SIG-M5 (cell line): ENCODE results near the gene SLIT1.

Source experiments
- DNase-seq: peaks from one replicate; lab custom pipeline; 2025; lab: John Stamatoyannopoulos, UW

SLIT1 gene

DNA sequence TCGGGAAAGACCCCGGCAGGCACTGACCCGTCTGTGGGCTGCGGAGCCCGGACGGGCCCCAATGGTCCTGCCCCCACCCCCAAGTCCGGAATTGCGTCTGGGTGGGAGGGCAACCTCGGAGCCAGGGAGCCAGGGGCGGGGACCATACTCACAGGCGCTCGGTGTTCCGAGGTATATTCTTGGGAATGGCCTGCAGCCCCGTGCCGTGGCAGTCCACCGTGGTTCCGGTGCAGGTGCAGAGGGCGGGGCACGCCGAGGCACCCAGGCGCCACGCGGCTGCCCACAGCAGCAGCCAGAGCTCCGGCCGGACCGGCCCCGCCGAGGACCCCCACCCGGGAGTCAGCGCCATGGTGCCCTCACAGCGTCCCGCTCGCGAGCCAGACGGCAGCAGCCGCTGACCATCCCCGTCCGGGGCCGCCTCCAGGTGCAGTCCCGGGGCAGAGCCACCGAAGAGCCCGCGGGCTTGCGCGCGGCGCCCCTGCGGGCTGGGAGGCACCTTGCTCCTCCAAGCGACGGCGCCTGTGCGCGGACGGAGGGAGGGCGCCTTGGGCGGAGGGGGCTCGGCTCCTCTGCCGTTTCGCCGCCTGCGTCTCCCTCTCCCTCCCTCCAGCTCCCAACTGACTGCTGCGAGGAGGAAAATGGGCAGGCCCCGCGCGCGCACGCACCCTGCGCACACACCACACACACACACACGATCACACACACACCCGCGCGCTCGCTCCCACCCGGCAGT, at the start of gene SLIT1:
Gene SLIT1 (minus strand): TSS at position 634 of the 733 bp plus-strand sequence. CDS start 285 bp downstream, at position 349.
- no peak for DNase-seq

DNA sequence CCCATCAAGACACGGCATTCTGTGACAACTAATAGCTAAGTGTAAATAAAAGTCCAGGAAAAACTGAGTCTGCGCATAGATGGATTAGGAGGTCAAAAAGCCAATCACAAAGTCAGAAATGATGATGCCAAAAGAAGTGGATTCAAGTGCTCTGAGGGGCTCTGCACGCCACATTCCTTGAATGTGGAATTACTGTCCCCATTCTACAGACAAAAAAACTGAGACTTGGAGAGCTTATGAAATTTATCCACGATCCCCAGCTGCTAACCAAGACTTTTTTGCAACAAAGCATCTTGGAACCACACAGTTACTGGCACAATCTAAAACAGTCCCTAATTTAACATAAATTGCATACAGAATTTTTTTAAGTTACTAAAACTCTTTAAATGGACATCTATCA, 49.6 kb upstream of the SLIT1 start:
- no peak for DNase-seq

DNA sequence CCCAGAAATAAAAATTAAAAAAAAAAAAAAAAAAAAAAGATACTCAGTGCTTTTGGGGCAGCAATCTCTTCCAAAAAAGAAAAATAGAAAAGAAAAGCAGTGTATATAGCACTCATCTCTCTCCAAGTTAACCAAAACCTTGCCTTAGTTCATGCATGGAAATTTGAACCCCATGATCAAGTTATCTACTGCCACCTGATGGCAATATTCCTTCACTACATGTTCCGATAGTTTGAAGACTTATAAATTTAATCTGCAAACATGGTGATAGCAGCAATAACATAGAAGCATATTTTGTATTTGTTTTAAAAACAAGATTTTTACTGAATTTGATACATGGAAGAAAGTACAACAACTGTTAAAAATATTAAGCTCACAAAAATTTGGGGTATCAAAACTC, 48.6 kb upstream of the SLIT1 start:
- no peak for DNase-seq

DNA sequence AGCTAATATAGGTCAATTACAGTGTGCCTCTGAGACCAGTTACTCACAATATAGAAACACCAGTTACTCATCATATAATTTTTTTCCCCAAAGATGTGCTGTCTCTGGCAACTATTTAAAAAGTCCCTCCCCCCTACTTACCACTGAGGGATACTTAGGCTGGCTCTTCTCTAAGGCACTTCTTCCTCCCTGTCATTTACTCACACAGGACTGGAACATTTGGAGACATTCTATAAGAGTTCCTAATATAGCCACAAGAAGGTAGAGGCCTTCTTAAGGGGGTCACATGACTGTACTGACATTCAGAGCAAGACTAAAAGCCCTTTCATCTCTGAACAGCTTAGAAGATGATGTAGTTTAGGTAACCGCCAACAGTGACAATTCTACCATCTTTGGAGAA, 44.4 kb upstream of the SLIT1 start:
- no peak for DNase-seq

DNA sequence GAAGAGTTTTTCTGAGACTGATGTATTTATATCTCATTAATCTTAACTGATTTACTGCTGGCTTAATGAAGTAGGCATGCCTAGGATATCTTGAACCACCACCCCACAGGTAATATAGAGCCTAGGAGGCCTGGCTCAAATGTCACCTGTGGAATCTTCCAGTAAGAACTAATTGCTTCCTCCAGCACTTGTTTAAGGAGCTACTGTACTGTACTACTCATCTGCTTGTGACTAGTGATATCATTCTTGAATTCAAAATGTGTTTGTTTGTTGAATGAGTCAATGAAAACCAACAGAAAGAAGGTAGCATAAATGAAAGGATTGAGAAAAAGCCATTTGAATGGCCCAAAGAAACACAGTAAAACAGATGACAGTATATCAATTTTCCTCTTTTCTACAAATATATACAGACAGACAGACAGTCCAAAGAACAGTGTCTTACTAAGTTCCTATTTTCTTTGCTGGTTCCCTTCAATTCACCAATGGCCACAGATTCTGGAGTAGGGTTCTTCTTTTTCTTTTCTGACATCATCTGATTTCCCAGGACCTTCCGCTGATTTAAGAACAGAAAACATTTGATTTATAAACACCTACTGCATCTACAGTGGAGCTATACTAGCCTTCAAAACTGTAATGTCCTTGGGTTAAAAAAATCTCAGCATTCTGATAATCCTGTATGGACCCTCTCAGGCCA, 43.7 kb upstream of the SLIT1 start:
- DNase-seq: no peak

DNA sequence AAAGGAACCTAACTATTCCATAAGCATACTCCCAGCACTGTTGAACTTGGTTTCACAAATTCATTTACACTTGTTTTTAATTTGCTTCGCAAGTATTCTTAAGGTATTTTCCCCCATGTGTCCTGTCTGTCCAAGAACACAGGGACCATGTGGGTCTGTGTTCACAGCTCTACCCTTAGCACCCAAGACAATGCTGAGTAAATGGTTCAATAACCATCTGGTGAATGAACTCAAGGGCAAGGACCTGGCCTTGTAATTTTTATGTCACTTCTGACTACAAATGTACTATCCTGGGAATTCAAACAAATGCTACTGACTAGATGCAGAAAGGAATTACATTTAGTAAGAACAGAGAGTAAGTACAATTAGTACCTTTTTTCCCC, 43.0 kb upstream of the SLIT1 start:
- no peak for DNase-seq

DNA sequence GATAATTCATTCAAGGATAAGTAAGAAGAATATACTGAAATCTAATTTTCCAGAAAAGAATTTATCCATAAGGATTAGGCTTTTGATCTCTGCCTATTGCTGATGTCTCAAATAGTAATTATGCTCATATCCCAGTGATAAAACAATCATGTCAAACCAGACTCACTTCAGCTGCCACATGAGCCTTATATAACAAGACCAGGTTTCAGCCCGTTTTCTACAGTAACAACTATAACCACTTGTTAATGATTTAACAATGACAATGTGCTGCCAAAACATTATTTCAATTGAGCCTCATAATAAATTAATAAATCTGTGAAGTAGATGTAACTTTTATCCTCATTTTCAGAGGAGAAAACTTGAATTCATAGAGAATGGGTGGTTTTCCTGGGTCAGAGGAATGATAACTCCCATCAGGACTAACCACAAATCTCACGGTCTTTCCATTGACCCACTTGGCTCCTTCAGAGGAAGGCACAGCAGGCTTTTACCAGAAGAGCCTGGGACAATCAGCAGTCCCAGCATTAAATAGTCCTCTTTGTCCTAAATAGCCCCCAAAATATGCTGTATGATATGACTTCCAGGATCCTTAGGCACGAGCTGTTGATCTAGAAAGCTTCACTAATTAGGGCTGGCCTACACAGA, 42.5 kb upstream of the SLIT1 start:
- no peak for DNase-seq

DNA sequence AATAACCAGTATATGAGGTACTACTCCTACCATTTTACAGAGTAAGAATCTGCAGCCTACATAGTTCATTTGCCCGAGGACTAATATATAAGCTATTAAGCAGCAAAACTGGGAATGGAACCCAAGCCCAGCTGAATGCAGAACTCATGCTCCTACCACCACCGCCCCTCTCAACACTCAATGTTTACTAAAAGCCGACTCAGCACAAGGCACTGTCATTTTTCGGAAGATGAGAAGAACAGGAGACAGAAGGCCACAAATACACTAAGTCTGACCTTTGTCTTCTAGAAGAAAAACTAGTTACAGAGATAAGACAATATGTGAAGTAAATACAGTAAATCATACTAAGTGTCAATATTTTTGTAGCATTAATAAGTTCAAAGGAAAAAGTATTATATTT, 40.6 kb upstream of the SLIT1 start:
- DNase-seq: no peak

DNA sequence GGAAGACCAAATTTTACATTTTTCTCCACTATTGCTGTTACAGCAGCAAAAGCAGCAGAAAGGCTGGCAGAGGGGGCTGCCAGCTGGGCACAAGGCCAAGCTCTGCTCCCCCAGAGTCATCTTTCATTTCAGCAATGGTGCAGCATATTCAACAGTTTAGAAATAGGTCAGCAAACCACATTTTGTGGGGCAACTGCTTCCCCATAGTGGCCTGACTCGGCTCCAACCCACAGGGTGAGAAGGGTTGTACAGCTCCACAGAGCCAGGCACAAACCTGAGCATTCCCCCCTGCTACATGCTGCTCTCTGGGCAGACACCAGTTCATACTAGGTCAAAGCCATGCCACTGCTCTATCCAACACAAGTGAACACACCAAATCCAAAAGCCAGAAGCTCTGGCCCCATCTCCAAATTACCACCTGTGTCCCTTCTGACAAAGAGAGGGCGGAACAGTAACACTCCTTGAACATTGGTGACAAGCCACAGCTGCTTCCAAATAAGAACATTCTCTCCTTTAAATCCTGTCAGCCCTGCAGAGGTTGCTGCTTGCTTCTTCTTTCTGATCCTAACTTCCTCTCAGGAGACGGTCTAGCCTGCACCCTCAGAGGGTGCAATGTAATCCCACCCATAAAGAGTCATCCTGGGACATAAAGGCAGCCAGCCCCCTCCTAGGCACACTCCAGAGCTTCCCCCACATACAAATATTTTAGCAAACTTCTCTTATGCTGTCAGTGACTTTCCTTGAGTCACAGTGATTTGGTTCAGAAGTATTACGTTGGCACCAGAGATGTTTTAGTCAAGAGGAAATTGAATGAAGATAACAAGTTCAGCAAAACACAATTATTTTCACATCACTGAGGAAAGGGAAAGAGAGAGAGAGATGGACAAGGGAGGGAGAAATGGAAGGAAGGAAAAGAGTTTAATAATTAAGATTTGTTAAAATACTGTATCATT, 39.0 kb upstream of the SLIT1 start:
- DNase-seq: no peak

DNA sequence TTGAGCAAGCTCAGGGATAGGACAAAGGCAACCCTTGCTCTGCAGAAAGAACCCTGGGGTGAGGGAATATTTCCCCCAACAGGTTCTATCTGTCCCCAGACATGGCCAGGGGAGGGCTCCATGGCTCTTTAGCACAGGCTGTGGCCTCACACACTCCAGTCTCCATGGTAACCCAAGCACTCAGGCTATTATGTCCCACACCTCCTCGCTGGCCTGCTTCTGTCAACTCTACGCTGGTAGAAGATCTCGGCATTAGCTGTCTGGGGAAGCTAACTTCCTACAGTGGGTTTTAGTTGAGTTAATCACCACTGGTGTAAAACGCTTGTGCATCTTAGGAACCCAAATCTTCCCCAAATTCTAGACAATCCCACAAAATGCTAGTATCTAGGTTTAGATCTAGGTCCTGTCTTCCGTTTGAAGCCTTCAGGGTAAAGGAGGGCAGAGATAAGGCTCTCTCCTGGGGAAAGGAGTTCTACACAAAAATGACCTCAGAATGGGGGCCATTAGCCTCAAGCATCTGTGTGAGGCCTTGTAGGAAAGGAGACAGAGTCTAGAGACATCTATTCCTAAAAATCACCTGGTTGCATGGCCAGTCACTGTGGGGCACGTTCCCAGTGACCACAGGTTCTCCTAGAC, 36.7 kb upstream of the SLIT1 start:
- DNase-seq: no peak

DNA sequence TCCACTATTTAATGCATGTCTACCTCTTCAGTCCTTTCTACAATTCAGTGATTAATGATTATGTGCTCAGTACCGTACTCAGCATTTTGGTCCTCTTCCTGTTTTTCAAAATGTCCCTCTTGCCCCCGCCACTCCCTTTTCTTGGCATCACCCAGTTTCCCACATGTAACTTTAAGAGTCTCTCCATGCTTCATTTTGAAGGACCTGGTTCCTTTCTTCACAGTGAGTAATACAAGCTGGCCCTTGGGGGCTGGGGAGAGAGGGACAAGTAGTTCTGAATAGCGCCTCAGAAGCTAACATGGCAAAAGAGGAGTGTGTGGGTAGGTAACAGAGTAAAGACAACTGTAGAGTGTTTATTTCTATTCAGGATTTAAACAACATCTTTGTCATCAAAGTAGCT, 34.6 kb upstream of the SLIT1 start:
- DNase-seq: no peak

DNA sequence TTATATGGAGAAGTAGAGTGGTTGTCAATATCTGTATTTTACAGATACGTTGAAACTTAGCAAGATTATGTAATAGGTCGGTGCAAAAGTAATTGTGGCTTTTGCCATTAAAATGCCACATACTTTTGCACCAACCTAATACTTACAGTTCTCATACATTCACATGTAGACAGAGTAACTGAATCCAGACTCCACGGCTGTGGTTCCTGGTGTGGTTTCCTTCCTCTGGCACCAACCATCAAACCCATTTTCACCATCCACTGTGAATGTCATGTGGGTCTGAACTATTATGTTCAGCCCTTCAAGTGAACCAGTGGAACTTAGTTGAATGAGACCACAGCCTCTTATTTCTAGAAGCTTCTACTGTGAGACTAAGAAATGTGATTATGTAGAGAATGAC, 31.5 kb upstream of the SLIT1 start:
- no peak for DNase-seq

DNA sequence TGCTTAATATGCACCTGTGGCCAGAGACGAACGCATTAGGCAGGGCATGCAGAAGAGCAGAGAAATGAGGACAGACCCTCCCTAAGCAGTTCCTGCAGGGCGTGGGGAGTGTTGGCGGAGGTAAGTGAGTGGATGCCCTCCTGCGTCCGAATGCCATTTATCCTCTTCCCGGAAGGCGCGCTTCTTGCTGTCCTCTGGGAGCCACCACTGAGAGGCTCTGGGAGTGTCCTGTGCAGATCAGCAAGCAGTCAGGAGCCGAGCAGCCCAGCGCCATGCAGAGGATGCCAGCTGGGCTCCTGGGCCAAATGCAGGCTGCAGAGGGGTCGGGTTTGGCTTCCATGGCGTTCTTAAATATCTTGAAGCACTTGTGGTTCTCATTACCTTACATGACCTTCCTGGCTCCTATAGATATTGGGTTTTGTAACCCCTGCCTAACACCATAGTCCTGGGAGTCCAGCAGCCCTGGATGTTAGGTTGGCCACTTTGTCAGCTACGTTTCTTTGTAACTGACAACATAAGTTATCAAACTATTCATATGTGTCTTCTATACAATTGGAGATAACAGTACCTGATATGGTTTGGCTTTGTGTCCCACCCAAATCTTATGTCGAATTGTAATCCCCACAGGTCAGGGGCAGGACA, 30.0 kb upstream of the SLIT1 start:
- no peak for DNase-seq

DNA sequence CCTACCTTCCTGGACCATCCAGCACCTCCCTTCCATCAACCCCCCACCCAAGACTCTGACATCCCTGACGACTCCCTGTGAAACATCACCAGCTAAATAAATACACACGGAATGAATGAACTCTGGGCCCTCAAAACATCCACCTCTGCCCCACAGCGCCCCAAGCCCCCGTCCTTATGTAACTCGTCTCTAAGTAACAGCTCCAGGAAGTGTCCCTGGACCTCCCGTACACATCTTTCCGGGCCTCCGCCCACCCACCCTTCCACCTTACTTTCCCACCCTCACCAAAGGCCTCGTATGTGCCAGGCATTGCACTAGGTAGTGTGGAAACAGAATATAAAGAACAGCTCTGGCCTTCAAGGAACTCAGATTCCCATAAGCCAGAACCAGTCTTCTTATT, 27.7 kb upstream of the SLIT1 start:
- no peak for DNase-seq

DNA sequence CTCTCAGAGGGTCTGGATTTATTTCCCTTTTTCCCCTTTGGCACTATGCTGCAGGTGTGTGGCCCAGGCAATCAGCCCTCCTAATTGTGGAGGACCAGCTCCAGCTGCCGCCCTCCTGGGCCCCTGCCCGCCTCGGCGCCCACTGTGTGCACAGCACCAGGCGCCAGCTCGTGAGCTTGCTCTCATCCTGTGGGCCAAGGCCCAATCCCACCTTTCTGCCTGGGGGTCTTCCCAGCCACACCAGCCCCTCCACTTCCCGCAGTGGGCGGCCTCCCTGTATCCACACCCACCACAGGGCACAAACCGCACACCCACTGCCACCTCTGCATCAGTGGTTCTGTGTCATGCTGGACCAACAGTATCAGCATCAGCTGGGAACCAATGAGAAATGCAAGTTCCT, 25.5 kb upstream of the SLIT1 start:
- no peak for DNase-seq

DNA sequence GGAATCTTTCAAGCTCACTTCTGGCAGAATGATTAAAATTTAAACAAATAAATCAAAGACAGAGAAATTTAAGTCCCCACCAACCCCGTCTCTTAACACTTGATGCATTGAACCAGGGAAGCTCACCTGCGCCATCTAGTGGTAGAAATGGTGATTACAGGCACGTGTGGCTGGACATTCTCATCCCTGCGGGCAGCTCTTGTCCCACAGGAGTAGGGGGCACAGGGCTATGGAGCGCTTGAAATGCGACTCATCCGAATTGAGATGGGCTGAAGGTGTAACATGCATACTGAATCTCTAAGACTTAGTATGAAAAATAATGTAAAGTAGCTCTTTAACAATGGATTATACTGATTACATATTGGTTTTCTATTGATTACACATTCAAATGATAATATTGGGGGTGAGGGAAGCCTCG, 24.8 kb upstream of the SLIT1 start:
- no peak for DNase-seq

DNA sequence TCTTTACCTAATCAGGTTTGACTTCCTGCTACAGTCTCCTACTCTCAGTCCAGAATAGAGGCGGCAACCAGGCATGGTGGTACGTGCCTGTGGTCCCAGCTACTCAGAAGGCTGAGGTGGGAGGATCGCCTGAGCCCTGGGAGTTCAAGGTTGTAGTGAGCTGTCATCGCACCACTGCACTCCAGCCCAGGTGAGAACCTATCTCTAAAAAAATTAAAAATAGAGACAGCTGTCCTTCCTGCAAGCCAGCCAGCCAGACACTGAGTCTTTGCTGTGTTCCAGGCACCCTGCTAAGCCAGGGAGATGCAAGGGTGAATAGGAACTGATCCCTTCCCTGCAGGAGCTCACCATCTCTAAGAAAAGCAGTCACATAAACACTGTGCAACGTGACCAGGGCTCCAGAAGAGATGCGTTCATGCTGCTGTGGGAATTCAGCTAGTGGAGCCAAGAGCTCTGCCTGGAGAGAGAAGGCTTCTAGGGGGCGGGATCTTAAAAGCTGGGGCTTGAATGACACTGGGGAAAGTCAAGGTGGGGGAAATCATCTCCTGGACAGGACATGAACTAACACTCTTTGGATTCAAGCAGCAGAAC, 22.1 kb upstream of the SLIT1 start:
- DNase-seq: no peak

DNA sequence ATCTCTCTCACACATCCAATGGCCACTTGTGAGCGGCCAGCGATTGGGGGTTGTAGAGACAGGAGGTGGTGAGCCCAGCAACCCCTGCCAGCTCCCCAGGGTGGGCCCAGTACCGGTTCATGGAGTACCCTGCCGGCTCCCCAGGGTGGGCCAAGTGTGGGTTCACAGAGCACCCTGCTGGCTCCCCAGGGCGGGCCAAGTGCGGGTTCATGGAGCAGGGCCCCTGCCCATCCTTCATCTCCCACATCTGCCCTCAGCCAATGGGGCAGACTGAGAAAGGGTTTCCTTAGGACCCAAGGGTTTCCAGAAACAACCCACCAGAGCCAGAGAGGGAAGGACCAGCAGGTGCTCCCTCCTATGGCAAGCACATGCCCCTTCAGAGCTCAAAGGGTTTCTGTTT, 21.4 kb upstream of the SLIT1 start:
- no peak for DNase-seq

DNA sequence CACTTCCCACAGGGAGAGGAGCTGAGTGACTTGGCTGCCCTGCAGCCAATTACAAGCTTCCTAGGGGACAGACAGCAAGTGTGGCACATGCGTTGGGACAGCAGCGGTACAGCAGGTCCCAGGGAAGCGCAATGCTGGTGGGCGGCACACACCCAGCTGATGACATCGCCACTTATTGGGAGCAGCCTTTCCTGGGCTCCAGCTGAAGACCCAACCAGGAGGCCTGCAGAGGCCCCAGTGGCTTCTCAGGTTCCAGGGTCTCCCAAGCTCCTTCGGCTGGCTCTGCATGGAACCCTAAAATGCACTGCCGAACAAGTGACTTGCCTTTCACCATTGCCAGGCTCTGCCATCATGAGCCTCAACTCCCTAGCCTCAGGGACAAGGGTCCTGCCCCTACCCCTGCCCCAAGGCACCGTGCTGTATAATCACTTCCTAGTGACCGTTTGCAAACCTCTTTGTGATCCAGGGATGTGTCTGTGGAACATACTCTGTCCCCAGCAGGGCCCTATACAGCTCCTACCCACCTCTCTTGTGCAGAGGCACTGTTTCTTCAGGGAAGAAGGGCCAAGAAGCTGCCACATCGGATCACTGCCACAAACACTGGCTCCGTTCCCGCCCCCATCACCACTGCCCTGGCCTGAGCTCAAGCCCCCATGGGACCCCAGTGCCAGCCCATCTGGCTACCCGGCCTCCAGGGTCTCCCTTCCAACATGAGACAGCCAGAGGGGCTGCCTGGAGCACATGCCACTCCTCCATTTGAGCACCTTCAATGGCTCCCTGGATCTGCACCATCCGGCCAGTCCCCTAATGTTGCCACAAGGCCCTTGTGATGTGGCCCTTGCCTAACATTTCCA, 19.3 kb upstream of the SLIT1 start:
- DNase-seq: no peak

DNA sequence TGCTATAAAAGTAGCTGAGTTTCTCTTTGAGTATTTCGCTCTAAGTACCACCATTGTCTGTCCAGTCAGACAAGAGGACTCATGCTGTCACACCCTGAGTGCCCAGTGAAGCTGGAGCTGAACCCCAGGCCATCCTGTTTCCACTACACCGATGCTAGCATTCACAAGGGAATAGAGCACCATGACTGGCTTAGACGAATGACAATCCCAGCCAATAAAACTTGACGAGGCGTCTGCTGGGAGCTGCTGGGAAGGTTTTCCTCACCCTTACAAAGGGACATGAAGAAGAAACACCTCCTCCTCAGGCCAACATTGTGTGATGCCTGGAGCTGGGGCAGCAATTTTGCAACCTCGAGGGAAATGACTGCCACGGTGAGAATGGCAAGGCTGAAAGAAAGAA, 17.5 kb upstream of the SLIT1 start:
- DNase-seq: no peak
